Measurements from ENCODE around the gene ZNF780A.

ZNF780A gene

GRCh38 chr19:40090241-40091204 lies at the start of gene ZNF780A:
Gene ZNF780A, minus strand, starts transcription at chr19:40090943. Its CDS starts 6,190 bp downstream, at chr19:40084753.
- no peaks in the 10 kb centered on the region for H3K9me3 ChIP-seq (ENCODE audit: severe bottlenecking)
- peaks cover 3% of the 10 kb centered on the region for H3K36me3 ChIP-seq
- no peak for TF ChIP-seq CTCF (IDR thresholded peaks at IDR 0.05; ENCODE audit: low read depth, low read length)
- H3K4me3 ChIP-seq (ENCODE audit: low read depth, low read length) = peak within 1 kb of the TSS; percentile 94
- H3K27ac ChIP-seq = peak within 1 kb of the TSS; percentile 85
- peak; percentile 87 for DNase-seq
- H3K27me3 ChIP-seq (ENCODE audit: insufficient read depth, low read depth, severe bottlenecking) = no peaks in the 10 kb centered on the region

- Histone ChIP-seq H3K27me3 (ENCODE audit: insufficient read depth, low read depth, severe bottlenecking) (no peaks in the 10 kb centered on the region), H3K4me3 (ENCODE audit: low read depth, low read length) (no peak overlapping the region), H3K36me3 (no peaks in the 10 kb centered on the region), H3K9me3 (ENCODE audit: severe bottlenecking) (no peaks in the 10 kb centered on the region), H3K27ac (no peak overlapping the region)
- TF ChIP-seq CTCF (IDR thresholded peaks at IDR 0.05; ENCODE audit: low read depth, low read length) = peak; percentile 45
- DNase-seq = no peak
Observed at GRCh38 chr19:40139533-40140287, 49.0 kb upstream of the ZNF780A start.

GRCh38 chr19:40136818-40137217 lies 46.1 kb upstream of the ZNF780A start:
- TF ChIP-seq CTCF (IDR thresholded peaks at IDR 0.05; ENCODE audit: low read depth, low read length) = peak; percentile 35; the same call in 1 of the 2 replicates
- no peaks in the 10 kb centered on the region for H3K9me3 ChIP-seq (ENCODE audit: severe bottlenecking)
- H3K4me3 ChIP-seq (ENCODE audit: low read depth, low read length) = no peak overlapping the region
- peak; percentile 34 for DNase-seq
- H3K27ac ChIP-seq = no peak overlapping the region
- H3K36me3 ChIP-seq = no peaks in the 10 kb centered on the region
- H3K27me3 ChIP-seq (ENCODE audit: insufficient read depth, low read depth, severe bottlenecking) = no peaks in the 10 kb centered on the region

- Histone ChIP-seq H3K27me3 (ENCODE audit: insufficient read depth, low read depth, severe bottlenecking) (no peaks in the 10 kb centered on the region), H3K4me3 (ENCODE audit: low read depth, low read length) (no peak overlapping the region), H3K27ac (peak overlapping the region; percentile 28), H3K36me3 (no peaks in the 10 kb centered on the region), H3K9me3 (ENCODE audit: severe bottlenecking) (no peaks in the 10 kb centered on the region)
- DNase-seq = no peak
- TF ChIP-seq CTCF (IDR thresholded peaks at IDR 0.05; ENCODE audit: low read depth, low read length) = no peak
Observed at GRCh38 chr19:40134866-40135265, 44.1 kb upstream of the ZNF780A start.

- no peaks in the 10 kb centered on the region for H3K27me3 ChIP-seq (ENCODE audit: insufficient read depth, low read depth, severe bottlenecking)
- peaks cover 2% of the 10 kb centered on the region for H3K9me3 ChIP-seq (ENCODE audit: severe bottlenecking)
- no peak for DNase-seq
- no peaks in the 10 kb centered on the region for H3K36me3 ChIP-seq
- TF ChIP-seq CTCF (IDR thresholded peaks at IDR 0.05; ENCODE audit: low read depth, low read length) = no peak
- H3K27ac ChIP-seq = no peak overlapping the region
- H3K4me3 ChIP-seq (ENCODE audit: low read depth, low read length) = no peak overlapping the region
Observed at GRCh38 chr19:40133491-40133890, 42.7 kb upstream of the ZNF780A start.

Measured in WERI-Rb-1 (cell line).